ENCODE measurements around the gene PZP. TPM values are rescaled to one million over a fixed set of nuclear protein-coding genes. Genes with fewer than 3 reads are reported as not detected.

The PZP gene
- total RNA-seq, 1 donor from 2014 or later, result under 0.01 TPM

Other genes with a start within 250 kb of the PZP start
- gene KLRG1, start 218.8 kb downstream of the PZP start, total RNA-seq, result 7.9 TPM
- 37.6 TPM for gene A2M, start 92.5 kb downstream of the PZP start, total RNA-seq

Data from temporal lobe (tissue), 1 donor.